Activated CD8-positive, alpha-beta memory T cell treated with anti-CD3 and anti-CD28 coated beads for 24 hours (primary cell): ENCODE results near the gene TMPRSS11A.

Experiments
- DNase-seq: peaks from one replicate; pipeline ENCODE4 v3.0.0-alpha.2; 2020

The TMPRSS11A gene

GRCh38 chr4:67911141-67911540 lies 52.2 kb downstream of the TMPRSS11A start:
- DNase-seq, result no peak

DNA sequence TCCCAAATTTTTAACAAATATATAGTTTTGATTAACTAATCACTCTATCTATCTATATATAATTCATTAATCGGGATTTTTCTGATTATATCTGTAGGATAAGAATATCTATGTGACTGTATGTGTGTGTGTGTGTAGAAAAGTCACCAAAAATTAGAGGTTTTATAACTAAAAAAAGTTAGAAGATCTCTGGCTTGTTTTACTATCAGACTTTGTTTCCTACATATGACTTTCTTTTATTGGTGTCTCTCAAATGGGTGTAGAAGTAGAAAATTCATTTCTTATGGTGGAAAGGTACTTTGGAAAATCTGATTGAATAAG lies 52.7 kb downstream of the TMPRSS11A start:
- no peak for DNase-seq

- no peak for DNase-seq
Observed at GRCh38 chr4:67909905-67910584, 53.2 kb downstream of the TMPRSS11A start.

GRCh38 chr4:67907650-67908049 lies 55.6 kb downstream of the TMPRSS11A start:
- no peak for DNase-seq

- DNase-seq, result no peak
Observed at GRCh38 chr4:67899096-67899495, 64.2 kb downstream of the TMPRSS11A start.

GRCh38 chr4:67897686-67898085 lies 65.6 kb downstream of the TMPRSS11A start:
- no peak for DNase-seq

- no peak for DNase-seq
Observed at GRCh38 chr4:67896421-67897065, 66.8 kb downstream of the TMPRSS11A start.

DNA sequence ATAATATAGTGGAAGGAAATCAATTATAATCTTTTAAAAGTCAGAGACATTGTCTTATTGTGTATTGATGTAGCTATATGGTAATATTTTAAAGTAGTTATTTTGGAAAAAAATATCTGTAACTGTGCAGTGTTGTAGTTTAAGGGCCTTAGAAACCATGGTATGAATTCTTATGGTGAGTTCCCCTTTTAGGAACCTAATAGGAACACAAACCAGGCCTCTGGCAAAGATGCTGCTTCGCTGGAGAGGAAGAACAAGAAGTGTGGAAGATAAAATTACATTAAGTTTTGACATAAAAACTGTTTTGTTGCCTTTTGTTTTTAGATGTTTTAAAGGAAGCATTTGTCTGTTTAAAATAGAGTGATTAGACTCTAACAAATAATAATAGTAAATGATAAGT lies 68.6 kb downstream of the TMPRSS11A start:
- no peak for DNase-seq

GRCh38 chr4:67892905-67893304 lies 70.4 kb downstream of the TMPRSS11A start:
- DNase-seq, result no peak

DNA sequence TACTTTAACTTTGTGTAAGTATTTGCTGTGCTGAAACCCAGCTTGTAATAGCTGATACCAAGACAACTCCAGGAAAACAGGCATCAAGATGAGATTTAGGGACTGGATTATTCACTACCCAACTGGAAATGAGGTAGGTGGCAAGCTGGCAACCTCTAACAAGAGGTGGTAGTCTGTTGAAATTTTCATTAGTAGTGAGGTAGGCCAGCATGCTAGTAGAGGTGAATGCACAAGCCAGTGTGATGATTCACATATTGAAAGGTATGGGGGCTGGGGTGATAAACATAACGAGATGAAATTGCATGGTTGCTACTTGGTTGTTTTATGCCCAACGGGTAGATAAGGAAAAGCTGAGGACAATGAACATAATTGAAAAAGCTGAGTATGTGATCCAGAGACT lies 71.0 kb downstream of the TMPRSS11A start:
- DNase-seq, result no peak

GRCh38 chr4:67891645-67892044 lies 71.6 kb downstream of the TMPRSS11A start:
- DNase-seq, result no peak

DNA sequence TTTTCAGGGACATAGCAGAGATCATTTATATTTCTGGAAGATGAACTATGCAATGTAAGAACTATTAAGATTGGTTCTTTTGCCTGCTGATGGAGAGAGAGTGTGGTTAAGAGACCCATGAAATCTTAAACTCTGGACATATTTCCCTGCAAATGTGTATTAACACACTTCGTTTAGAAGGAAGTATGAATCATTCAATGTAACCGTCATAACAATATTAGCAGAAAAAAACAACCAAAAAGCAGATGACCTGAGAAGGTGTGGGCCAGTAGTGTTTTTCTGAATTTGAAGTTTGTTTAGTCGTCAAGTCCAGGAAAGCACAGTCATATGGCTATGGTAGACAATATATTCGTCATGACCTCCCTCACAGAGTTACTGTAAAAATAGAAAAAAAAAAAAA lies 77.0 kb downstream of the TMPRSS11A start:
- DNase-seq, result no peak

- DNase-seq, result no peak
Observed at GRCh38 chr4:67885762-67886161, 77.5 kb downstream of the TMPRSS11A start.

DNA sequence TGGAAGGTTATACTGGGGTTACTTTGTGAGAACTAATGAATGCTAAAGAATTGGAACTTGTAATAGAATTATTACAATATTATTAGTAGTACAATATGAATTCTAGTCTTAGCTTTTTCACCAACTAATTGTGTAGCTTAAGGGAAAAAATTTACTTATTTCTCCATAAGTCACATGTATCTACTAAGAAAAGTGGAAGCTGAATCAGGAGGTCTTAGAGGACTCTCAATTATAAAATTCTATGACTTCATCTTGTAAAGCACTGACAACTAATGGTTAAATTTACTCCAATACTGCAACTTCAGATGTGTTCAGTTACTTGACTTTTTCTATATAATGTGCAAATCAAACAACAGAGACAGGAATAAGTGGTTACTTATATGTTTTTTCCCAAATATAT lies 78.6 kb downstream of the TMPRSS11A start:
- DNase-seq, result no peak

DNA sequence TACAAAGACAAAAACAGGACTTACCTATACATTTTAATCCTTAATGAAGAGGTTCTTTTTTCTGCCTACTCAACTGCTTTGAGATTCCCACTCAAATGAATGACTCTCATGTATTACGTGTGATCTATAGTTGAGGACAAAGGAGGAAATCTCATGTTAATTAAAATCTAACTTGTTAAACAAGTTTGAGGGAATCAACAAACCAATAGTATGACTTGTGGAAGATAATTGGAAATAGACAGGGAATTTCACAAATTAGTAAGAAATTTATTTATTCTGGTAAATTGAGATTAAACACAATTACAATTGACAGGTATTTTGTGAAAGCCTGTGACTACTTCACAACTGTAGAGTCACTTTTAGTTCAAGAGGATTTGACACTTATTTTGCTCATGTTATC lies 79.4 kb downstream of the TMPRSS11A start, which contains the start of gene TMPRSS11D:
Gene TMPRSS11D (minus strand): TSS at position 101 of the 400 bp plus-strand sequence. CDS start 69 bp downstream, at position 32.
- no peak for DNase-seq

GRCh38 chr4:67883458-67883857 lies 79.8 kb downstream of the TMPRSS11A start:
- DNase-seq, result no peak

GRCh38 chr4:67880866-67881610 lies 82.3 kb downstream of the TMPRSS11A start:
- DNase-seq, result no peak

- DNase-seq, result no peak
Observed at GRCh38 chr4:67879486-67879885, 83.8 kb downstream of the TMPRSS11A start.

DNA sequence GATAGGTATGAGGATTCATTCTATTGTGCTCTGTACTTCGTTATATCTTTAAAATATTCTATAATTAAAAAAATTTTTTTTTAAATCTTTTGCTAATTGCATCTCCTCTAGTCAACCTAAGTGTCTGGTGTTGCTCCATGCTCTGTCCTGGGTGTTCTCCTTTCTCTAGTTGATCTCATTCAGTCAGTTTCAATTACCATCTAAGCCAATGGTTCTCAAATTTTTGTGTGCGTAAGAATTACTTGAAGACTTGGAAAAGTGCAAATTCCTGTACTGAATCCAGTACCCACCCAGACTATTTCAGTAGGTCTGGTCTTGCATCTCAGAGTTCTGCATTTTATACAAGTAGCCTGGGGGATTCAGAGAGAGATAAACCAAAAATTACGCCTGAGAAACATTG lies 86.2 kb downstream of the TMPRSS11A start:
- no peak for DNase-seq

- no peak for DNase-seq
Observed at GRCh38 chr4:67874986-67875385, 88.3 kb downstream of the TMPRSS11A start.

GRCh38 chr4:67873116-67873515 lies 90.2 kb downstream of the TMPRSS11A start:
- no peak for DNase-seq

DNA sequence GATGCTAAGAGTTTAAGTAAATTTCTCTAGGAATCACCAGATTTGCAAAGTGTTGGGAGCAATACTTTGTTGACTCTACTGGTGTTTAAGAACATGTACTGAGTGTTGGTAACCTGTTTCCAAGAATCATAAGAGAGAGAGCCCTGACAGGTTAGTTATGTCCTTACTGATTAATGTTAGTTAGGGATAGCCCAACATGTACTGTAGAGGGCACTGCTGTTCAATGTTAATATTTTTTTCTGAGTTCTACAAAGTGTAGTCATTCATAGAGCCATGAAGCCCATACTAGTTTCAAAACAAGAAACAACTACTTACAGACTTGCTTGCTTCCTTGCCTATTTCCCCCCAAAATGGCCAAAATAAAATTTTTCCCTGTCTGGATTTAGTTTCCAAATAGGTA lies 91.4 kb downstream of the TMPRSS11A start:
- DNase-seq, result no peak

GRCh38 chr4:67869580-67870190 lies 93.6 kb downstream of the TMPRSS11A start:
- DNase-seq, result no peak

- no peak for DNase-seq
Observed at GRCh38 chr4:67861513-67861912, 101.8 kb downstream of the TMPRSS11A start.
